Brain microvascular endothelial cell (primary cell): ENCODE results near the gene CRACR2A.

ENCODE experiments used
- DNase-seq: peaks from one replicate; pipeline ENCODE4 v3.0.0-alpha.2; 2020
- H3K27ac ChIP-seq: fragments of 250-450 bp; sonication (Bioruptor Pico); 2 replicates; pipeline ENCODE4 v1.5.1; 2020; ENCODE audit warnings: mild to moderate bottlenecking, moderate library complexity
- H3K27me3 ChIP-seq: fragments of 250-450 bp; sonication (Bioruptor Pico); replicated peaks from 2 replicates; pipeline ENCODE4 v1.5.1; 2020; ENCODE audit warnings: mild to moderate bottlenecking
- H3K36me3 ChIP-seq: fragments of 250-450 bp; sonication (Bioruptor Pico); replicated peaks from 2 replicates; pipeline ENCODE4 v1.5.1; 2020; ENCODE audit warnings: mild to moderate bottlenecking
- H3K4me3 ChIP-seq: 2 replicates; pipeline ENCODE4 v1.5.1; 2011; ENCODE audit warnings: low read depth, mild to moderate bottlenecking, control low read depth, low read length, moderate library complexity
- in situ Hi-C: cut with HindIII; loops from 2 replicates; pipeline ENCODE4 v1.10.0; 2017; ENCODE audit warnings: low sequenced_read_pairs, low pct_ligation_motif_present
- TF ChIP-seq, protein P1 (sequence below): IDR thresholded peaks from 2 replicates; pipeline ENCODE4 v1.5.1; 2011; ENCODE audit warnings: low read depth, mild to moderate bottlenecking, moderate library complexity, low read length, control low read depth, inconsistent platforms; ENCODE audit errors: missing control alignments

The CRACR2A gene

GRCh38 chr12:3589745-3590144 is 163.2 kb downstream of the CRACR2A start:
- H3K36me3 ChIP-seq, result no peaks in the 10 kb centered on the region
- TF ChIP-seq, protein P1, sequence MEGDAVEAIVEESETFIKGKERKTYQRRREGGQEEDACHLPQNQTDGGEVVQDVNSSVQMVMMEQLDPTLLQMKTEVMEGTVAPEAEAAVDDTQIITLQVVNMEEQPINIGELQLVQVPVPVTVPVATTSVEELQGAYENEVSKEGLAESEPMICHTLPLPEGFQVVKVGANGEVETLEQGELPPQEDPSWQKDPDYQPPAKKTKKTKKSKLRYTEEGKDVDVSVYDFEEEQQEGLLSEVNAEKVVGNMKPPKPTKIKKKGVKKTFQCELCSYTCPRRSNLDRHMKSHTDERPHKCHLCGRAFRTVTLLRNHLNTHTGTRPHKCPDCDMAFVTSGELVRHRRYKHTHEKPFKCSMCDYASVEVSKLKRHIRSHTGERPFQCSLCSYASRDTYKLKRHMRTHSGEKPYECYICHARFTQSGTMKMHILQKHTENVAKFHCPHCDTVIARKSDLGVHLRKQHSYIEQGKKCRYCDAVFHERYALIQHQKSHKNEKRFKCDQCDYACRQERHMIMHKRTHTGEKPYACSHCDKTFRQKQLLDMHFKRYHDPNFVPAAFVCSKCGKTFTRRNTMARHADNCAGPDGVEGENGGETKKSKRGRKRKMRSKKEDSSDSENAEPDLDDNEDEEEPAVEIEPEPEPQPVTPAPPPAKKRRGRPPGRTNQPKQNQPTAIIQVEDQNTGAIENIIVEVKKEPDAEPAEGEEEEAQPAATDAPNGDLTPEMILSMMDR, result no peak
- no peaks in the 10 kb centered on the region for H3K27me3 ChIP-seq
- DNase-seq, result no peak
- in situ Hi-C loops, result no loop called here
- no peak overlapping the region for H3K27ac ChIP-seq
- no peak overlapping the region for H3K4me3 ChIP-seq

DNA sequence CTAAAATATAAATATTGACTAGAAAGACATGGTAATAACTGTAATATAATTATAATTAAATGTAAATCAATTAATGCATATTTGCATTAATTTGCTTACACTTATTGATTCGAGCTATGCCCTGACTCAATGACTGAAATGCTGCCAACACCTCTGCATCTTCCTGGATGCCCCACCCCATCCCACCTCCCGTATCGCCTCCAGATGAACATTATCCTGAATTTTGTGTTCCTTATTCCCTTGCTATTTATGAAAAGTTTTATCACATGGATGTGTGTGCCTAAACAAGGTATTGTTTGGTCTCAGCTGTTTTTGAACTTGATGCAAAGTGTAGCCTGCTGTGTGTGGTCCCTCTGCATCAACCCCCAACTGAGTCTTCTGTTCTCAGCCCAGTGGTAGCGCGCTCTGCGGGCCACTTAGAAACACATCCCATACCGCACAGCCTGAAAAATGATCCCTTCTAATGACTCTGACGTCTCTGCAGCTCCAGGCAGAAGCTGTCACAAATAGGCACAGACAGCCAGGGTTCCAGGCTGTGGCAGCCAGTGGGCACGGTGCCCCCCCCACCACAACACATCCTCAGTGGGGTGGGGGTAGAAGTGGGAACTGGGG is 165.4 kb downstream of the CRACR2A start:
- H3K4me3 ChIP-seq, result no peak overlapping the region
- no peaks in the 10 kb centered on the region for H3K27me3 ChIP-seq
- no peak overlapping the region for H3K27ac ChIP-seq
- H3K36me3 ChIP-seq, result no peaks in the 10 kb centered on the region
- TF ChIP-seq, protein P1, result no peak
- no peak for DNase-seq
- in situ Hi-C loops, result no loop called here

GRCh38 chr12:3583656-3584334 is 169.1 kb downstream of the CRACR2A start:
- H3K27me3 ChIP-seq, result no peaks in the 10 kb centered on the region
- no peak for DNase-seq
- H3K27ac ChIP-seq, result no peak overlapping the region
- in situ Hi-C loops, result no loop called here
- TF ChIP-seq, protein P1, result no peak
- H3K4me3 ChIP-seq, result no peak overlapping the region
- no peaks in the 10 kb centered on the region for H3K36me3 ChIP-seq

DNA sequence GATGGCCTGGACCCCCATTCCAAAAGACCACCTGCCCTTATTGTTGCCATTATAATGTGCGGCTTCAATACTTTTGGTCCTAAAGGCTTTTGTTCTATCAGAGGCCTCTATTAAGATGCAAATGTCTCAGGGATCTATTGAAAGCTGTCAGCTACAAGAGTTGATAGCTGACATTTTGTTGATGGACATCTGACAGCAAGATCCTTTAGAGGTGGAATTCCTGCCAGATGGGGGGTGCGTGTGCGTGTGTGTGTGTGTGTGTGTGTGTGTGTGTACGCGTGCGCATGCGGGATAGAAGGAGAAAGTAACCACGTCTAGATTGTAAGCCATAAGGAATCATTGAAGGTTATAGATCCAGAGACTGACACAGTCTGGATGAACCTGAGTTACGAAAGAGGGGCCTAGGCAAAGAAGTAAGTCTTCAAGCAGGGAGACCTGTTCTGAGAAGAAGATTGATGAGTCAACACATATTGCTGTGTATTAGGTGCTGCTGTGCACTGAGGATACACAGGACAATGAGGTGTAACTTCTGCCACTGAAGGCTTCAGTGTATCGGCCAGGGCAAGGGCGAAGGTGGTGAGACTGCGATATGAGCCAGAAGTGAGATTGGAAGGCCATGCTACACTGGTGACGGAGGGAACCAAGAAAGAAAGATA is 172.7 kb downstream of the CRACR2A start:
- H3K36me3 ChIP-seq, result no peaks in the 10 kb centered on the region
- no peak for DNase-seq
- H3K4me3 ChIP-seq, result no peak overlapping the region
- no peaks in the 10 kb centered on the region for H3K27me3 ChIP-seq
- TF ChIP-seq, protein P1, result no peak
- in situ Hi-C loops, result no loop called here
- H3K27ac ChIP-seq, result no peak overlapping the region

- Histone ChIP-seq H3K27me3 (no peaks in the 10 kb centered on the region), H3K27ac (no peak overlapping the region), H3K36me3 (no peaks in the 10 kb centered on the region), H3K4me3 (no peak overlapping the region)
- TF ChIP-seq, protein P1, result no peak
- DNase-seq, result no peak
- in situ Hi-C loops, result no loop called here
Observed at GRCh38 chr12:3579446-3580093, 173.3 kb downstream of the CRACR2A start.
